ENCODE measurements around the gene KRTAP19-2.
"Not testable (repeated sequence)": the region's sequence is repeated elsewhere in the genome, so short reads cannot be mapped to it uniquely, and the experiment has no call there.

The KRTAP19-2 gene, protein sequence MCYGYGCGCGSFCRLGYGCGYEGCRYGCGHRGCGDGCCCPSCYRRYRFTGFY

DNA sequence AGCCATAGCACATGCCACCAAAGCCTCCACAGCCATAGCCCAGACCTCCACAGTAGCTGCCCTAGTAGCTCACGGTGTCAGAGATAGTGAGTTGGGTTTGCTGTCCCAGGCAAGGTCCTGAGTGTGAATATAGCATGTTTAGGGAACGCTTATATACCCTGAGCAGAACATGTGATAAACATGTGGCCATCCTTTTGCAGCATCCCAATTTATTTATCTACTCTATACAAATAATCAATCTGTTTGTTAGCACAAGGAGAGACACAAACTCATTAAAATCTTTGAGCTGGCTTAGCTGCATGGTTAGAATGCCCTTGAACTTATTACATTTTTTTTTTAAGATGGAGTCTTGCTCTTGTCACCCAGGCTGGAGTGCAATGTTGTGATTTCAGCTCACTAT lies at the start of gene KRTAP19-2:
Gene KRTAP19-2, minus strand, starts transcription at position 101 of the 400 bp plus-strand sequence. Its CDS starts 88 bp downstream, at position 13.
- DNase-seq, result no peak

DNA sequence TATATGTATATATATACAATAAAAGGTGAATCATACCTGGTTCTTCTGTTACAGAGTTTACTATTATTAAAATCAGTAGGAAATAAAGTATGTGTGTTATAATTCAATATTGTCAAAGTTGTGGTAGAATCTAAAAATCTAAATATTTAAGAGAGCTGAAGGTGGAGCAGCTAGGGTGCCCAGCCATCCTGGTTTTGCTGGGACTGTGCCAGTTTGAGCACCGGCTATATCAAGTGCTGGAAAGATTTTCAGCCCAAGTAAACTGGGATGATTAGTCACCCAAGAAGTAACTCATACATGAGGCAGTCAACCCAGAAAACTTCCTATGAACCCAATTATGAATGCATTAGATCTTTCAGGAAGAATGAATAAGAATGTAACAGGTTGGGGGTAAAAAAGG lies 31.6 kb upstream of the KRTAP19-2 start:
- DNase-seq, result no peak

- no peak for DNase-seq
Observed at GRCh38 chr21:30515681-30516080, 28.4 kb upstream of the KRTAP19-2 start.

- not testable (repeated sequence) for DNase-seq
Observed at GRCh38 chr21:30505621-30506205, 18.5 kb upstream of the KRTAP19-2 start.

- DNase-seq, result no peak
Observed at GRCh38 chr21:30502041-30502440, 14.8 kb upstream of the KRTAP19-2 start, which contains the start of gene KRTAP19-5. KRTAP19-5 (minus strand) TSS chr21:30502141; CDS start chr21:30502090, 51 bp downstream.

GRCh38 chr21:30497065-30497464 lies 9.8 kb upstream of the KRTAP19-2 start, which contains the start of gene KRTAP19-4:
KRTAP19-4 (minus strand) TSS chr21:30497165; CDS start chr21:30497110, 55 bp downstream.
- no peak for DNase-seq

DNA sequence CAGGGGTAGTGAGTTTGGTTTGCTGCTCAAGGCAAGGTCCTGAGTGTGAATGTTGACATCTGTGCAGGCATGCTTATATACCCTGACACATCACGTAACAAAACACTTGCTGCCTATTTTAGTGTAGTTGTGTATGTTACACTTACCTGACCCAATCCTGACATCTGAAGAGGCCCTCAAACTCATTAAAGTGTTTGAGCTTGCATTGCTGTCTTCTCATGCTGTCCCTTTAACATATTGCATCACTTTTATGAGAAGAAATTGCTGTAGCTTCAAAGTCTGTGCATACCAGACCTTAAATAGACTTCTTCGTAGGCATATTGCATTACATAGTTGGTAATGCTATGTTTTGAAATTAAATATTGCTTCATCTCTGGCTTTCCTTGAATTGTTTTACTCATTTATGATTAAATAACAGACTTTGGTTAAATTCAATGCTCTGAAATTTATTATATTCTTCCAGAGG lies 4.8 kb upstream of the KRTAP19-2 start, which contains the start of gene KRTAP19-3:
Gene KRTAP19-3, minus strand, starts transcription at position 51 of the 466 bp plus-strand sequence. CDS start 56 bp downstream, outside the sequence.
- no peak for DNase-seq

DNA sequence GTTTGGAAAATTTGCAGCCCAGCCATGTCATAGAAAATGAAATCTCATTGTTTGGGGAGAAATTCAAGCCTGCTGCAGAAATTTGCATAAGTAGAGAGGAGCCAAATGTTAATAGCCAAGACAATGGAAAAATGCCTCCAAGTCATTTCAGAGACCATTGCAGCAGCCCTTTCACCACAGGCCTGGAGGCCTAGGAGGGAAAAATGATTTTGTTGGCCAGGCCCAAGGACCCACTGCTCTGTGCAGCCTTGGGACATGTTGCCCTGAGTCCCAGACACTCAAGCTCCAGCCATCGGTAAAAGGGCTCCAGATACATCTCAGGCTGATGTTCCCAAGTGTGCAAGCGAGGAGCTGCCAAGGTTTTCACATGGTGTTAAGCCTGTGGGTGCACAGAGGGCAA lies 1.1 kb downstream of the KRTAP19-2 start:
- no peak for DNase-seq

- DNase-seq, result no peak
Observed at GRCh38 chr21:30482130-30482529, 5.1 kb downstream of the KRTAP19-2 start.

GRCh38 chr21:30480145-30480544 lies 7.1 kb downstream of the KRTAP19-2 start, which contains the start of gene KRTAP19-1:
KRTAP19-1 (minus strand) TSS chr21:30480367; CDS start chr21:30480317, 50 bp downstream.
- DNase-seq, result no peak

- DNase-seq, result no peak
Observed at GRCh38 chr21:30479259-30479658, 8.0 kb downstream of the KRTAP19-2 start.

GRCh38 chr21:30478004-30478403 lies 9.2 kb downstream of the KRTAP19-2 start:
- DNase-seq, result no peak

GRCh38 chr21:30468900-30469714 lies 18.1 kb downstream of the KRTAP19-2 start:
- no peak for DNase-seq

DNA sequence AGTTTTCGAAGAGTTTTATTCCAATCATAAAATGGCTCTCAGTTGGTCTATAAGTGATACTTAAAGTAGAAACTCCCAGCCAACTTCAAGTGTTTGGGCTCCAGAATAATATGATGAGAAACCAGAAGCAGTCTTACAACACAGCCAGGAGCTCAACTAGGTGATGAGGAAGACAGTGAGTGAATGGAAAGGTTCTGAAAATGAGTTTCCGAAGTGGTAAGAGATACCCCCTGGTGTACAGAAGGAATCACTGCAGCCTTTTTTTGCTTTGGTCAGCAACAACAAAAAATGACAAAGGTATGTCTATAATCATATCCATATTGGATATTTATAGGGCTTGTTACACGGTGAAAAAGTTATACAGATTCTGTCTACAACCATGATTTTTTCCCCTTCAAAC lies 23.5 kb downstream of the KRTAP19-2 start:
- no peak for DNase-seq

GRCh38 chr21:30448514-30448913 lies 38.7 kb downstream of the KRTAP19-2 start:
- DNase-seq, result no peak

- DNase-seq, result no peak
Observed at GRCh38 chr21:30447056-30447455, 40.2 kb downstream of the KRTAP19-2 start.

DNA sequence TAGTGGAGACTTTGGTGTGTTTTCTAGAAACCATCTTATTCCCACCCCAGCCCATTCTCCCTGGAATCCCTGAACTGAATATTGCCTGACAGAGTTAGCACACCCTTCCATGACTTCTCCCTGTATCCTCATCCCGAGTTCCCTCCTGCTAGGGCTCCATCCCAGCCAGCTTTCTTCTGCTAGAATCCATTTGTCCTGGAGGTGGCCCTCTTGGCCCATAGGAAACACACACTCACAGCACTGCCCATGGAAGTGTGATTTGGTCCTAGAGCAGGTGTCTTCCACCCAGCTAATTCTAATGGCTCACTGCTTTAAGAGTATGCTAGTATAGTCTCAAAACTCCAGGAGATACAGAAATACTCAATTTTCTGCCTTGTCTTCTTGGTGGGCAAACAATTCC lies 43.0 kb downstream of the KRTAP19-2 start:
- no peak for DNase-seq

GRCh38 chr21:30443226-30443625 lies 44.0 kb downstream of the KRTAP19-2 start:
- DNase-seq, result no peak

DNA sequence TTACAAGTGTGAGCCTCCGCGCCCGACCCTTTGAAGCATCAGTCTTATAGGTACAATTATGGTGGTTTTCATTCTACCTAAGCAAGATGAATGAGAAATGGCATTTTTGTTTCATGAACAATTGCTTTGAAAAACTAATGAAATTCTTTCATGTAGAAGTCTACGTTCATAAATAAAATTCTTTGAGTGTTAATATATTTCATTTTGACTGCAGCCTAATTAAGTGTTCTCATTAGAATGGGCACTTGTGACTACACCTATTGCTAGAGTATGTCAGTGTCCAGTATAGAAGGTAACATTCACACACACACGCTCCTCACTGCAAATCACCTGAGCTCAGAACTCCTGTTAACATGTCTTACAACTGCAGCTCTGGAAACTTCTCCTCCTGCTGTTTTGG lies 47.3 kb downstream of the KRTAP19-2 start, which contains the start of gene KRTAP15-1:
Gene KRTAP15-1, plus strand, starts transcription at position 301 of the 400 bp plus-strand sequence. Its CDS starts 53 bp downstream, at position 354.
- DNase-seq, result no peak

All from activated T-cell treated with anti-CD3 and anti-CD28 coated beads, Interleukin-2, amount 50 U/mL, for 48 hours (primary cell).